K562 (cell line): ENCODE data around the gene EIF1. TPM values are rescaled to one million over a fixed set of nuclear protein-coding genes. Genes with fewer than 3 reads are reported as not detected.

Experiments used
- CBX8 ChIP-seq: fragments of 200-600 bp; sonication (generic); IDR thresholded peaks from 2 replicates; pipeline ENCODE4 v1.6.1; 2012; ENCODE audit warnings: borderline replicate concordance, mixed run types, low read depth, mild to moderate bottlenecking, moderate library complexity, mixed read lengths, low read length, control low read depth, inconsistent platforms; ENCODE audit not compliant: poor library complexity, severe bottlenecking; ENCODE audit errors: extremely low read depth
- ETV6 ChIP-seq, 3 experiments: fragments of 150-350 bp in 1 of 3; sonication (generic) in 1 of 3; formaldehyde crosslinking in 1 of 3; IDR thresholded peaks; 2 replicates each; pipeline versions ENCODE4 v1.6.1 to v1.8.0; 2014 to 2022; ENCODE audit warnings: borderline replicate concordance in 2 of 3, low read depth in 2 of 3, antibody characterized with exemption in 1 of 3, low read length in 1 of 3, mild to moderate bottlenecking in 1 of 3, missing genetic modification reagents in 1 of 3
- HDAC2 ChIP-seq: fragments of 450-650 bp; IDR thresholded peaks from 2 replicates; pipeline ENCODE4 v1.6.1; 2016; ENCODE audit warnings: mild to moderate bottlenecking
- HNRNPL ChIP-seq: fragments of 200-400 bp; formaldehyde crosslinking; IDR thresholded peaks from 2 replicates; pipeline ENCODE4 v1.6.1; 2017; ENCODE audit warnings: low read depth, mild to moderate bottlenecking, low read length
- MAFG ChIP-seq: fragments of 450-650 bp; conservative IDR thresholded peaks from 2 replicates; pipeline ENCODE4 v1.6.1; 2016; ENCODE audit warnings: missing genetic modification characterization, missing compliant biosample characterization
- MCM2 ChIP-seq: fragments of 450-650 bp; IDR thresholded peaks from 2 replicates; pipeline ENCODE4 v1.6.1; 2017; ENCODE audit warnings: low read depth, mild to moderate bottlenecking
- MLX ChIP-seq, 2 experiments: fragments of 450-650 bp in 1 of 2; sonication (generic) in 1 of 2; formaldehyde crosslinking; conservative IDR thresholded peaks; 2 replicates each; pipeline versions ENCODE4 v1.4.0 to v1.8.1; 2020 to 2022; ENCODE audit warnings: mild to moderate bottlenecking in 1 of 2, missing genetic modification reagents in 1 of 2
- MTA1 ChIP-seq: fragments of 450-650 bp; IDR thresholded peaks from 2 replicates; pipeline ENCODE4 v1.6.1; 2017; ENCODE audit warnings: borderline replicate concordance
- SIN3B ChIP-seq: fragments of 450-650 bp; IDR thresholded peaks from 2 replicates; pipeline ENCODE4 v1.6.1; 2017; ENCODE audit warnings: low read depth, mild to moderate bottlenecking, moderate library complexity
- TFAM ChIP-seq: fragments of 250-450 bp; sonication (Bioruptor Pico); conservative IDR thresholded peaks from 2 replicates; pipeline ENCODE4 v1.5.0; 2021; ENCODE audit warnings: mild to moderate bottlenecking, moderate library complexity
- ZBTB12 ChIP-seq: fragments of 250-450 bp; sonication (Bioruptor Pico); IDR thresholded peaks from 2 replicates; pipeline ENCODE4 v1.4.0; 2020
- ZBTB49 ChIP-seq: sonication (generic); formaldehyde crosslinking; IDR thresholded peaks from 2 replicates; pipeline ENCODE4 v1.8.0; 2022; ENCODE audit warnings: missing genetic modification reagents, mild to moderate bottlenecking, borderline replicate concordance
- ZNF165 ChIP-seq: fragments of 250-450 bp; sonication (Bioruptor Pico); IDR thresholded peaks from 2 replicates; pipeline ENCODE4 v1.4.0; 2020; ENCODE audit warnings: borderline replicate concordance
- ZNF174 ChIP-seq: fragments of 250-450 bp; sonication (Bioruptor Pico); IDR thresholded peaks from 2 replicates; pipeline ENCODE4 v1.4.0; 2020; ENCODE audit warnings: mild to moderate bottlenecking
- ZNF197 ChIP-seq: fragments of 200-800 bp; sonication (Bioruptor generic); IDR thresholded peaks from 2 replicates; pipeline ENCODE4 v1.6.1; 2016; ENCODE audit warnings: low read depth, missing genetic modification characterization, missing compliant biosample characterization
- ZNF511 ChIP-seq: sonication (generic); formaldehyde crosslinking; IDR thresholded peaks from 2 replicates; pipeline ENCODE4 v1.8.0; 2022; ENCODE audit warnings: mild to moderate bottlenecking, missing genetic modification reagents
- ZNF609 ChIP-seq: sonication (generic); formaldehyde crosslinking; IDR thresholded peaks from 2 replicates; pipeline ENCODE4 v1.8.1; 2023; ENCODE audit warnings: missing genetic modification reagents, mild to moderate bottlenecking, borderline replicate concordance
- polyA plus RNA-seq, 8 experiments: library from polyadenylated mRNA; depleted of rRNA in 4 of 8; stranded (reverse) in 5 of 8; unstranded in 3 of 8; fragments of >200 nt; fragmentation: Nextera tagmentation in 2 of 8; fragmentation: Illumina TruSeq in 1 of 8; extraction: Ambion mirVana in 2 of 8; extraction: Trizol in 1 of 8; gene quantifications; 2 replicates each; pipeline versions ENCODE4 v1.2.1 to v1.2.3, GENCODE V29; 2011 to 2014; ENCODE audit warnings: inconsistent platforms in 1 of 8, missing spikeins in 1 of 8
- total RNA-seq, 7 experiments: library from RNA; depleted of rRNA in 6 of 7; stranded (reverse); fragments of >200 nt in 6 of 7; fragmentation: Illumina TruSeq in 2 of 7; extraction: Trizol in 2 of 7; gene quantifications; 2 replicates each; pipeline versions ENCODE4 v1.2.1 to v1.2.3, GENCODE V29; 2011 to 2021; ENCODE audit warnings: low replicate concordance in 1 of 7

The EIF1 gene
- total and polyA plus RNA-seq, 9 of the 15 experiments (the other 6 are each of a cell fraction or from before 2014, with no cell fraction given): 67.0 to 1,204 (median 320) TPM

- TF ChIP-seq MLX (CRISPR knock-in tag; conservative IDR thresholded peaks at IDR 0.05) (peak in 1 of 2 experiments; percentile 99; a peak in 2 of 4 replicates), ZNF174 (CRISPR knock-in tag) (no peak), MCM2 (no peak), ZBTB12 (CRISPR knock-in tag) (no peak), TFAM (CRISPR knock-in tag) (no peak), ZNF165 (CRISPR knock-in tag) (peak; percentile 64; the same call in 1 of the 2 replicates), ZNF511 (0 out of 2 replicates have a peak, but pooled peaks have one; percentile 47), ZNF609 (CRISPR knock-in tag) (no peak), MTA1 (peak; percentile 52; the same call in 1 of the 2 replicates), SIN3B (no peak), HDAC2 (no peak), ZNF197 (no peak), ETV6 (IDR thresholded peaks at IDR 0.05; ENCODE audit: borderline replicate concordance in 1 of 2, low read depth in 2 of 2, low read length in 1 of 2) (peak in 1 of 2 experiments; percentile 37; a peak in 1 of 4 replicates), ETV6 (CRISPR knock-in tag; IDR thresholded peaks at IDR 0.05; ENCODE audit: borderline replicate concordance) (no peak), MAFG (tag) (no peak), CBX8 (no peak), ZBTB49 (no peak), HNRNPL (peak; percentile 62; the same call in 1 of the 2 replicates)
These were observed 10.2 kb upstream of the EIF1 start (continued) for GRCh38 chr17:41678411-41678906.
